ENCODE data around the gene ZDHHC11B. TPM values are rescaled to one million over a fixed set of nuclear protein-coding genes. Genes with fewer than 3 reads are reported as not detected.
A peak's percentile ranks its signal among the peaks of the same experiment; 100 is the strongest.

ZDHHC11B gene
- total and polyA plus RNA-seq, 2 donors from 2014 or later: 4.4 to 5.4 TPM

DNA sequence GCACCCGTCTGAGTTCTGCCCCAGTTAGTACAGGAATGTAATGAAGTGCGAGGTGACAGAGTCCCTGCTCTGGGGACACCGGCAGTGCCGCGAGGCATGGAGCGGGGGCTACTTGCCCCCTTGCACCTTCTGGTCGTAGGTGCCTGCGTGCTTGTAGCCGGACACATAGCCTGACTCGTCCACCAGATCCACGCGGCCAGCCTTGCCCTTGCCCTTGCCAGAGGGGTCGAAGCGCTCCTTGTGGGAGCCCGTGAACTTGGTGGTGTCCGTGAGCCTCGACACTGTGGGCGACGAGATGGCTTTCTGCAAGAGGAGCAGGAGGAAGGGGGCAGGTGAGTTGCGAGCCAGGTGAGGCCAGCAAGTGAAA lies 119.6 kb downstream of the ZDHHC11B start:
- TF ChIP-seq, protein P1, sequence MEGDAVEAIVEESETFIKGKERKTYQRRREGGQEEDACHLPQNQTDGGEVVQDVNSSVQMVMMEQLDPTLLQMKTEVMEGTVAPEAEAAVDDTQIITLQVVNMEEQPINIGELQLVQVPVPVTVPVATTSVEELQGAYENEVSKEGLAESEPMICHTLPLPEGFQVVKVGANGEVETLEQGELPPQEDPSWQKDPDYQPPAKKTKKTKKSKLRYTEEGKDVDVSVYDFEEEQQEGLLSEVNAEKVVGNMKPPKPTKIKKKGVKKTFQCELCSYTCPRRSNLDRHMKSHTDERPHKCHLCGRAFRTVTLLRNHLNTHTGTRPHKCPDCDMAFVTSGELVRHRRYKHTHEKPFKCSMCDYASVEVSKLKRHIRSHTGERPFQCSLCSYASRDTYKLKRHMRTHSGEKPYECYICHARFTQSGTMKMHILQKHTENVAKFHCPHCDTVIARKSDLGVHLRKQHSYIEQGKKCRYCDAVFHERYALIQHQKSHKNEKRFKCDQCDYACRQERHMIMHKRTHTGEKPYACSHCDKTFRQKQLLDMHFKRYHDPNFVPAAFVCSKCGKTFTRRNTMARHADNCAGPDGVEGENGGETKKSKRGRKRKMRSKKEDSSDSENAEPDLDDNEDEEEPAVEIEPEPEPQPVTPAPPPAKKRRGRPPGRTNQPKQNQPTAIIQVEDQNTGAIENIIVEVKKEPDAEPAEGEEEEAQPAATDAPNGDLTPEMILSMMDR (IDR thresholded peaks at IDR 0.05; ENCODE audit: borderline replicate concordance, extremely low read depth, insufficient read depth): no peak
- intact Hi-C loops (cut with DNase I): loop anchor here (10.0 kb wide), 1 partner anchor 240 kb away; no protein-coding TSS in a partner anchor

DNA sequence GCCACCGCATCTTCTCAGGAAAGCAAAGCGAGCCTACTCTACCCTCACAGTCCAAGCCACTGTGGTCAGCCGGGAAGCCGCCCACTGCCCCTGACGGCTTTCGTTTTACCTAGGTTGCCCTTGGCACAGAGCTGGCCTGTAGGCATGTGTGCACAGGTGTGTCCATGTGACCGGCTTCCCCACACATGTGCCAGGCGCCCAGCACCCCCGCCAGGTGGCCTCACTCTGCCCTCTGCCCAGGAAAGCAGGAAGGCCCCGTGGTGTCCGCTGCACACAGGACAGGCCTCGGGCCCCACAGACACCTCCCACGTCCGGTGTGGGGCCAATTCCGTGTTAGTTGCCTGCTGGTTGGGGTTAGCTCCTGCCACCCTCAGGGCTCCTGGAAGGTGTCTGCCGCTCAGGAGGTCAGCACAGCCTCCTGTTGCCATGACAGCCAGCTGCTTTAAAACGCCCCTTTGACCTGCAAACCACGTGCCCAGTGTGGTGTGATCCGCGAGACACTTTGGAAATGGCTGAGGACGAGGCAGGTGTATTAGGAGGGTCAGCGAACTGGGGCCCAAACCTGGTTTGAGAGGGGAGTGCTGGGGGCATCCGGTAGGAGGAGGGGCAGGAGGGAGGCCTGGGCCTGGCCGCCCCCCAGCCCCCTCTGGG lies 120.1 kb downstream of the ZDHHC11B start:
- no peak overlapping the region for H3K4me3 ChIP-seq (ENCODE audit: low read length in 3 of 3)
- no peaks in the 10 kb centered on the region for H3K27me3 ChIP-seq (ENCODE audit: control insufficient read depth, insufficient read depth, low read length)
- H3K9me3 ChIP-seq (ENCODE audit: control insufficient read depth in 2 of 3, insufficient read depth in 1 of 3, low read length in 3 of 3): no peaks in the 10 kb centered on the region
- no peak overlapping the region for H3K27ac ChIP-seq (ENCODE audit: low read depth in 2 of 2, low read length in 2 of 2)
- H3K36me3 ChIP-seq (ENCODE audit: control insufficient read depth in 2 of 3, insufficient read depth in 3 of 3, low read length in 3 of 3): peaks cover 0 to 4% (median 2%) of the 10 kb centered on the region in 3 donors
- TF ChIP-seq, protein P1 (IDR thresholded peaks at IDR 0.05; ENCODE audit: borderline replicate concordance, extremely low read depth, insufficient read depth): no peak
- no peak for FAIRE-seq
- H3K4me1 ChIP-seq (ENCODE audit: control insufficient read depth in 2 of 3, insufficient read depth in 2 of 3, low read depth in 1 of 3, low read length in 3 of 3): no peaks in the 10 kb centered on the region
- DNase-seq: no peak
- H3K9ac ChIP-seq (ENCODE audit: low read length in 3 of 3): no peak overlapping the region
- intact Hi-C loops (cut with DNase I): loop anchor here (10.0 kb wide), 1 partner anchor 240 kb away; no protein-coding TSS in a partner anchor

More for the DNA sequence above, 119.6 kb downstream of the ZDHHC11B start:
- no peaks in the 10 kb centered on the region for H3K9me3 ChIP-seq (ENCODE audit: control insufficient read depth in 2 of 3, insufficient read depth in 1 of 3, low read length in 3 of 3)
- no peak for DNase-seq
- H3K36me3 ChIP-seq (ENCODE audit: control insufficient read depth in 2 of 3, insufficient read depth in 3 of 3, low read length in 3 of 3): peaks cover 0 to 4% (median 0%) of the 10 kb centered on the region in 3 donors
- no peak for FAIRE-seq
- H3K27me3 ChIP-seq (ENCODE audit: control insufficient read depth, insufficient read depth, low read length): no peaks in the 10 kb centered on the region
- H3K27ac ChIP-seq (ENCODE audit: low read depth in 2 of 2, low read length in 2 of 2): no peak overlapping the region
- no peaks in the 10 kb centered on the region for H3K4me1 ChIP-seq (ENCODE audit: control insufficient read depth in 2 of 3, insufficient read depth in 2 of 3, low read depth in 1 of 3, low read length in 3 of 3)
- no peak overlapping the region for H3K9ac ChIP-seq (ENCODE audit: low read length in 3 of 3)
- H3K4me3 ChIP-seq (ENCODE audit: low read length in 3 of 3): no peak overlapping the region

DNA sequence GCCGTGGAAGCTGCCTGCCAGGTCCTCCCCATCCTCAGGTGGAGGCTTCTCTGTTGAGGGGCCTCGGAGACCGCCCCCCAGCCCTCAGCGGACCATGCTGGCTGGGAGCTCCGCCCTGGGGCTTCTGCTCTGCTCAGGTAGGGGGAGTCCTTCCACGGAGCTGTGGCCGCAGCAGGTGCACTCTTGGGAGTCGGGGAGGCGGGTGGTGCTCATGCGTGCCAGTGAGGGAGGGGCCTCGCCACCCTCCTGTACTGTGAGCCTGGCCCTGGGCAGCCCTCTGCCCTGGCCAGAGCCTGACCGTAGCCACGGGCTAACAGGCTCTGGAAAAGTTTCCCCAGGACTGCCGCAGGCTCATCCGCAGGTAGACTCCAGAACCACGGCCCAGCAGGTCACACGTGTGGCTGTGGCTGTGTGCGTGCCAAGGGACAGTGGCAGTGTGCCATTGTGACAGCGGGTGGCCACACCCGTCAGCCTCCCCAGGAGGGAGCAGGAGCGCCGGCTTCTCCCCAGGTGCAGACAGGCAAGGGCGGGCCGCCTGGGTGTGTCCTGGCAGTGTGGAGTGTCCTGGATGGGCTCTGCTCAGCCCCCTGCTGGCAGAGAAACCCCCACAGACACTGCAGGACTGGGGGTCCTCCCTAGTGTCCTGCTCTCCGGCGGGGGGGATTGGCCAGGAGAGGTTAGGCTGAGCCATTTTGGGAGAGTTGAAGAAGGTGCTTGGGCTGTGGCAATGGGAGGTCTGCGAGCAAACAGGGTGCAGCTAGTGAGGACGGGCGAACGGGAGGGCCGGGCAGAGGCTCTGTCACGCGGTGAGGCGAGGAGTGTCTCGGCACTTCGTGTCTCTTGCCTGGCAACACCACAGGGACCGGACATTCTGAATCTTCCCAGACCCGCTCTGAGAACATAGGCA lies 120.8 kb downstream of the ZDHHC11B start:
- DNase-seq: peak in 1 of 5 donors; percentile 71
- Histone ChIP-seq H3K9me3 (ENCODE audit: control insufficient read depth in 2 of 3, insufficient read depth in 1 of 3, low read length in 3 of 3) (no peaks in the 10 kb centered on the region), H3K27ac (ENCODE audit: low read depth in 2 of 2, low read length in 2 of 2) (no peak overlapping the region), H3K4me3 (ENCODE audit: low read length in 3 of 3) (no peak overlapping the region), H3K4me1 (ENCODE audit: control insufficient read depth in 2 of 3, insufficient read depth in 2 of 3, low read depth in 1 of 3, low read length in 3 of 3) (no peaks in the 10 kb centered on the region), H3K36me3 (ENCODE audit: control insufficient read depth in 2 of 3, insufficient read depth in 3 of 3, low read length in 3 of 3) (peaks cover 0 to 4% (median 2%) of the 10 kb centered on the region in 3 donors), H3K27me3 (ENCODE audit: control insufficient read depth, insufficient read depth, low read length) (no peaks in the 10 kb centered on the region), H3K9ac (ENCODE audit: low read length in 3 of 3) (no peak overlapping the region)
- intact Hi-C loops (cut with DNase I): loop anchor here (10.0 kb wide), 1 partner anchor 241 kb away; no protein-coding TSS in a partner anchor
- FAIRE-seq: no peak
- TF ChIP-seq, protein P1 (IDR thresholded peaks at IDR 0.05; ENCODE audit: borderline replicate concordance, extremely low read depth, insufficient read depth): no peak
